Measurements from ENCODE around the gene TAP2.

TAP2 gene

DNA sequence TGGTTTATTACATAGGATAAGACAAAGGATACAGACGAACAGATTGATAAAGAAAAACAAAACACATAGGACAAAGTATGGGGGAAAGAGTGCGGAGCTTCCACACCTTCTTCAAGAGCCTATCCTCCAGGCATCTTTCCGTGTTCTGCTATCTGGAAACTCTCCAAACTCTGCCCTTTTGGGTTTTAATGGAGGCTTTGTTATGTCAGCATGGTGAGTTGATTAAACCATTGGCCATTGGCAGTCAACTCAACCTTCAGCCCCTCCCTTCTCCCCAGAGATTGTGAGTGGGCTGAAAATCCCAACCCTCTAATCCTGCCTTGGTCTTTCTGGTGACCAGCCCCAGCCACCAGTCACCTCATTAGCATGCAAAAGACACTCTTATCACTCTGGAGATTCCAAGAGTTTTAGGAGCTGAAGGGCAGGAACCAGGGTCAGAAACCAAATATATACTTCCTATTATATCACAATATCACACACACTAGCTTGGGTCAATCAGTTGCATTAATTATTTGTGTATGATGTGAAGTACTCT lies 45.6 kb downstream of the TAP2 start:
- no peak for DNase-seq (ENCODE audit: low read depth)
- TF ChIP-seq, protein P1, sequence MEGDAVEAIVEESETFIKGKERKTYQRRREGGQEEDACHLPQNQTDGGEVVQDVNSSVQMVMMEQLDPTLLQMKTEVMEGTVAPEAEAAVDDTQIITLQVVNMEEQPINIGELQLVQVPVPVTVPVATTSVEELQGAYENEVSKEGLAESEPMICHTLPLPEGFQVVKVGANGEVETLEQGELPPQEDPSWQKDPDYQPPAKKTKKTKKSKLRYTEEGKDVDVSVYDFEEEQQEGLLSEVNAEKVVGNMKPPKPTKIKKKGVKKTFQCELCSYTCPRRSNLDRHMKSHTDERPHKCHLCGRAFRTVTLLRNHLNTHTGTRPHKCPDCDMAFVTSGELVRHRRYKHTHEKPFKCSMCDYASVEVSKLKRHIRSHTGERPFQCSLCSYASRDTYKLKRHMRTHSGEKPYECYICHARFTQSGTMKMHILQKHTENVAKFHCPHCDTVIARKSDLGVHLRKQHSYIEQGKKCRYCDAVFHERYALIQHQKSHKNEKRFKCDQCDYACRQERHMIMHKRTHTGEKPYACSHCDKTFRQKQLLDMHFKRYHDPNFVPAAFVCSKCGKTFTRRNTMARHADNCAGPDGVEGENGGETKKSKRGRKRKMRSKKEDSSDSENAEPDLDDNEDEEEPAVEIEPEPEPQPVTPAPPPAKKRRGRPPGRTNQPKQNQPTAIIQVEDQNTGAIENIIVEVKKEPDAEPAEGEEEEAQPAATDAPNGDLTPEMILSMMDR (IDR thresholded peaks at IDR 0.05; ENCODE audit: low read depth, low read length, missing control alignments): no peak
- in situ Hi-C loops (cut with HindIII; ENCODE audit: low sequenced_read_pairs): no loop called here
- H3K4me3 ChIP-seq (ENCODE audit: low read depth, low read length): no peak overlapping the region

DNA sequence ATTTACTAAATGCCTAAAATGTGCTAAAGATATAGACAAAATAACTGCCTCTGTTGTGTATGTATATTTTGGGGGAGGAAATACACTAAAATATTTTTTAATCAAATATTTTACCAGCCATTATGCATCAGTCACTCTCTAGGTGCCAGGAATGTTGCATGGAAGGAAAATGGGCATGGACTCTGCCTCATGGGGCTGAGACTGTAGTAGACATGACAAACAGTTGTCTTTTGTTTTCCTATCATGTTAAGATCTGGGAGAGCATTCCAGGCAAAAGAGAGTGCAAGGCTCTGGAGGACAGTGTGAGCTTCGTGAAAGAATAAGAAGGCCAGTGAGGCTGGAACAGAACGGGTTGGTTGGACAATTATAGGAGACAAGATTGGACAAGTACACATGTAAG lies 48.2 kb downstream of the TAP2 start:
- in situ Hi-C loops (cut with HindIII; ENCODE audit: low sequenced_read_pairs): no loop called here
- H3K4me3 ChIP-seq (ENCODE audit: low read depth, low read length): no peak overlapping the region
- TF ChIP-seq, protein P1 (IDR thresholded peaks at IDR 0.05; ENCODE audit: low read depth, low read length, missing control alignments): no peak
- DNase-seq (ENCODE audit: low read depth): no peak
